Mucosa of descending colon (tissue), 3 donors: Measurements from ENCODE around the gene ADD1. TPM values are rescaled to one million over a fixed set of nuclear protein-coding genes. Genes with fewer than 3 reads are reported as not detected.

Experiments used
- ATAC-seq: fragments of 200-7000 bp; cut with Tn5 transposase; one replicate; pipeline ENCODE4 v1.9.1; 2020; ENCODE audit warnings: mild to moderate bottlenecking, moderate library complexity
- DNase-seq, 3 donors: peaks; one replicate each; pipeline ENCODE4 v3.0.0-alpha.2; 2020
- H3K36me3 ChIP-seq: fragments of 200-600 bp; one replicate; pipeline ENCODE4 v1.8.0; 2021; ENCODE audit warnings: low read depth, mild to moderate bottlenecking
- H3K4me1 ChIP-seq: fragments of 200-600 bp; one replicate; pipeline ENCODE4 v1.8.0; 2021; ENCODE audit warnings: low read depth, mild to moderate bottlenecking
- H3K4me3 ChIP-seq: fragments of 200-600 bp; one replicate; pipeline ENCODE4 v1.8.0; 2021; ENCODE audit warnings: mild to moderate bottlenecking
- H3K9me3 ChIP-seq: fragments of 200-600 bp; one replicate; pipeline ENCODE4 v1.8.0; 2021; ENCODE audit warnings: mild to moderate bottlenecking
- CTCF ChIP-seq: fragments of 200-600 bp; IDR thresholded peaks from one replicate; pipeline ENCODE4 v1.8.0; 2022; ENCODE audit warnings: antibody characterized with exemption, mild to moderate bottlenecking
- intact Hi-C, 2 donors: fragments of 100-400 bp; cut with DNase I in 1 of 2; cut with micrococcal nuclease in 1 of 2; formaldehyde crosslinking; loops; one replicate each; pipeline versions ENCODE4 v1.11.0 to v1.11.1; 2022; cut with DNase I, micrococcal nuclease
- total RNA-seq, 3 donors: library from RNA; stranded (reverse); fragmentation: NEBNext Ultra II Directional in 2 of 3; extraction: Animal tissue kit (Norgen Biotek cat#: 25700) in 2 of 3; gene quantifications; one replicate each; pipeline versions ENCODE4 v1.2.1 to v1.2.4, GENCODE V29; 2021 to 2023
- donor health status: DM: no; HTN: no; CAD: no; lungs with moderate emphysema.
- donor health status: DM: no; HTN: no; CAD: no.
- donor health status: DM: no; HTN: yes; CAD: no.

The ADD1 gene
- total RNA-seq, 3 donors from 2014 or later = 201 to 373 (median 261) TPM

- peaks cover 7% of the 10 kb centered on the region for H3K36me3 ChIP-seq
- intact Hi-C loops = no loop called here
- no peak for TF ChIP-seq CTCF
- peaks cover 12% of the 10 kb centered on the region for H3K4me1 ChIP-seq
- H3K9me3 ChIP-seq = no peaks in the 10 kb centered on the region
- DNase-seq (peak in 2 of 3 donors; percentile 26 to 46), ATAC-seq (no peak)
- no peak overlapping the region for H3K4me3 ChIP-seq
These were observed 9.4 kb upstream of the ADD1 start for GRCh38 chr4:2834001-2834921.

GRCh38 chr4:2835978-2836377 lies 7.7 kb upstream of the ADD1 start:
- no peak for ATAC-seq
- intact Hi-C loops = no loop called here
- no peak for TF ChIP-seq CTCF
- Histone ChIP-seq H3K36me3 (peaks cover 7% of the 10 kb centered on the region), H3K4me3 (no peak overlapping the region), H3K4me1 (peaks cover 12% of the 10 kb centered on the region), H3K9me3 (no peaks in the 10 kb centered on the region)
- DNase-seq = peak in 2 of 3 donors; percentile 25 to 57

- intact Hi-C loops = no loop called here
- Histone ChIP-seq H3K4me3 (no peak overlapping the region), H3K36me3 (peaks cover 7% of the 10 kb centered on the region), H3K4me1 (peaks cover 12% of the 10 kb centered on the region), H3K9me3 (no peaks in the 10 kb centered on the region)
- ATAC-seq = no peak
- DNase-seq = peak in 1 of 3 donors; percentile 38
- TF ChIP-seq CTCF = no peak
These were observed 7.2 kb upstream of the ADD1 start for GRCh38 chr4:2836391-2836859.

- ATAC-seq = no peak
- peaks cover 4% of the 10 kb centered on the region for H3K36me3 ChIP-seq
- DNase-seq = peak in 1 of 3 donors; percentile 32
- TF ChIP-seq CTCF = no peak
- H3K9me3 ChIP-seq = no peaks in the 10 kb centered on the region
- intact Hi-C loops = no loop called here
- H3K4me1 ChIP-seq = peaks cover 12% of the 10 kb centered on the region
- no peak overlapping the region for H3K4me3 ChIP-seq
These were observed 6.3 kb upstream of the ADD1 start for GRCh38 chr4:2837110-2837903.

GRCh38 chr4:2837904-2838496 lies 5.6 kb upstream of the ADD1 start:
- intact Hi-C loops = no loop called here
- DNase-seq (peak; percentile 57 to 78 (median 63)), ATAC-seq (peak; percentile 71)
- no peaks in the 10 kb centered on the region for H3K9me3 ChIP-seq
- no peaks in the 10 kb centered on the region for H3K36me3 ChIP-seq
- no peak overlapping the region for H3K4me3 ChIP-seq
- peaks cover 12% of the 10 kb centered on the region for H3K4me1 ChIP-seq
- TF ChIP-seq CTCF = no peak
